GM04503 (cell line): ENCODE data around the gene SUPT5H.

Experiments
- DNase-seq: peaks from one replicate; pipeline ENCODE4 v3.0.0-alpha.2; 2012; ENCODE audit warnings: low read depth

The SUPT5H gene

GRCh38 chr19:39520541-39521484 is 75.4 kb downstream of the SUPT5H start:
- no peak for DNase-seq

- no peak for DNase-seq
Observed at GRCh38 chr19:39524495-39524894, 79.1 kb downstream of the SUPT5H start.

- no peak for DNase-seq
Observed at GRCh38 chr19:39525205-39525604, 79.8 kb downstream of the SUPT5H start.
